CD14-positive monocyte (primary cell): Measurements from ENCODE around the gene IL6R. TPM values are rescaled to one million over a fixed set of nuclear protein-coding genes. Genes with fewer than 3 reads are reported as not detected.
"Not testable (repeated sequence)": the region's sequence is repeated elsewhere in the genome, so short reads cannot be mapped to it uniquely, and the experiment has no call there.

Source experiments
- DNase-seq, 3 donors: peaks; one replicate each; pipeline ENCODE4 v3.0.0-alpha.2; 2011 to 2022
- H2AFZ ChIP-seq: 2 replicates; pipeline ENCODE4 v1.6.0; 2012; ENCODE audit warnings: mild to moderate bottlenecking, low read depth, low read length, inconsistent platforms; ENCODE audit not compliant: insufficient read depth, poor library complexity, severe bottlenecking
- H3K27ac ChIP-seq, 2 donors: 1 replicate in 1 of 2; 2 replicates in 1 of 2; pipeline ENCODE4 v1.5.1; 2012 to 2013; ENCODE audit warnings: low read length in 2 of 2, control low read depth in 1 of 2, inconsistent platforms in 1 of 2, low read depth in 1 of 2, mild to moderate bottlenecking in 1 of 2
- H3K27me3 ChIP-seq, 2 donors: one replicate each; pipeline versions ENCODE4 v1.6.0 to v1.6.1; 2011 to 2013; ENCODE audit warnings: low read length in 2 of 2; ENCODE audit not compliant: control insufficient read depth in 2 of 2, insufficient read depth in 2 of 2
- H3K36me3 ChIP-seq, 2 donors: replicated peaks in 1 of 2; 1 replicate in 1 of 2; 2 replicates in 1 of 2; pipeline versions ENCODE4 v1.5.1 to v1.6.1; 2012 to 2013; ENCODE audit warnings: low read length in 2 of 2, control low read depth in 1 of 2, inconsistent platforms in 1 of 2, mild to moderate bottlenecking in 1 of 2; ENCODE audit not compliant: insufficient read depth in 2 of 2, control insufficient read depth in 1 of 2
- H3K4me1 ChIP-seq, 2 donors: 1 replicate in 1 of 2; 2 replicates in 1 of 2; pipeline versions ENCODE4 v1.5.1 to v1.6.1; 2012 to 2013; ENCODE audit warnings: low read length in 2 of 2, control low read depth in 1 of 2, inconsistent platforms in 1 of 2, mild to moderate bottlenecking in 1 of 2, moderate library complexity in 1 of 2; ENCODE audit not compliant: insufficient read depth in 2 of 2, control insufficient read depth in 1 of 2
- H3K4me2 ChIP-seq: replicated peaks from 2 replicates; pipeline ENCODE3; 2012; ENCODE audit warnings: low read length, moderate library complexity, mild to moderate bottlenecking; ENCODE audit not compliant: poor library complexity, severe bottlenecking; ENCODE audit errors: extremely low read depth
- H3K4me3 ChIP-seq, 3 experiments: fragments of 200-600 bp in 1 of 3; sonication (generic) in 1 of 3; replicated peaks in 1 of 3; 1 replicate in 2 of 3; 2 replicates in 1 of 3; pipeline ENCODE4 v1.5.1; 2011 to 2013; ENCODE audit warnings: low read length in 3 of 3, mild to moderate bottlenecking in 3 of 3, control low read depth in 2 of 3, low read depth in 2 of 3, inconsistent platforms in 1 of 3, moderate library complexity in 1 of 3
- H3K79me2 ChIP-seq: 2 replicates; pipeline ENCODE4 v1.6.0; 2012; ENCODE audit warnings: mild to moderate bottlenecking, control low read depth, inconsistent platforms, low read length, moderate library complexity; ENCODE audit not compliant: insufficient read depth
- H3K9ac ChIP-seq: 2 replicates; pipeline ENCODE4 v1.6.0; 2017; ENCODE audit warnings: low read length, mild to moderate bottlenecking; ENCODE audit not compliant: insufficient read depth, poor library complexity, severe bottlenecking
- H3K9me3 ChIP-seq, 2 donors: replicated peaks in 1 of 2; 1 replicate in 1 of 2; 2 replicates in 1 of 2; pipeline versions ENCODE4 v1.5.1 to v1.6.1; 2012 to 2013; ENCODE audit warnings: low read length in 2 of 2, control low read depth in 1 of 2; ENCODE audit not compliant: control insufficient read depth in 1 of 2, insufficient read depth in 1 of 2
- H4K20me1 ChIP-seq: 2 replicates; pipeline ENCODE4 v1.6.0; 2012; ENCODE audit warnings: mild to moderate bottlenecking, low read length, control low read depth, moderate library complexity; ENCODE audit not compliant: insufficient read depth
- H3K27ac Mint-ChIP-seq, 7 donors: one replicate each; pipeline ENCODE4 v1.8.0; 2020; ENCODE audit warnings: mild to moderate bottlenecking in 7 of 7, mixed read lengths in 7 of 7, moderate library complexity in 6 of 7, inconsistent platforms in 2 of 7
- H3K27me3 Mint-ChIP-seq, 3 donors: one replicate each; pipeline ENCODE4 v1.8.0; 2021 to 2022; ENCODE audit warnings: low read depth in 3 of 3, mild to moderate bottlenecking in 3 of 3, mixed read lengths in 3 of 3, moderate library complexity in 3 of 3, inconsistent platforms in 1 of 3
- H3K36me3 Mint-ChIP-seq, 2 donors: one replicate each; pipeline ENCODE4 v1.8.0; 2020; ENCODE audit warnings: mixed read lengths in 2 of 2, inconsistent platforms in 1 of 2, mild to moderate bottlenecking in 1 of 2
- H3K4me1 Mint-ChIP-seq: one replicate; pipeline ENCODE4 v1.8.0; 2020; ENCODE audit warnings: mild to moderate bottlenecking, mixed read lengths
- H3K4me3 Mint-ChIP-seq, 2 donors: one replicate each; pipeline ENCODE4 v1.8.0; 2020; ENCODE audit warnings: mild to moderate bottlenecking in 2 of 2, mixed read lengths in 2 of 2, moderate library complexity in 1 of 2
- H3K9me3 Mint-ChIP-seq, 7 donors: one replicate each; pipeline ENCODE4 v1.8.0; 2020 to 2022; ENCODE audit warnings: mixed read lengths in 7 of 7, mild to moderate bottlenecking in 6 of 7, moderate library complexity in 6 of 7, inconsistent platforms in 2 of 7
- WGBS: methylation state at CpG from one replicate; pipeline ENCODE4 v1.1.5; 2013; ENCODE audit warnings: missing lambda C conversion rate; ENCODE audit not compliant: insufficient coverage; 5-methylcytosine and 5-hydroxymethylcytosine counted together
- intact Hi-C, 2 donors: fragments of 100-400 bp; cut with micrococcal nuclease; formaldehyde crosslinking; loops; one replicate each; pipeline versions ENCODE4 v1.15.0 to v1.15.1; 2023
- polyA plus RNA-seq, 3 donors: library from polyadenylated mRNA; depleted of rRNA in 1 of 3; unstranded in 2 of 3; stranded (reverse) in 1 of 3; fragments of 300-500 nt in 2 of 3; fragments of >200 nt in 1 of 3; fragmentation: Illumina TruSeq in 2 of 3; gene quantifications; 1 replicate in 2 of 3; 2 replicates in 1 of 3; pipeline ENCODE4 v1.2.3, GENCODE V29; 2012 to 2021
- TF ChIP-seq, protein P1 (sequence below): fragments of 200-600 bp; IDR thresholded peaks from one replicate; pipeline ENCODE4 v1.8.0; 2022; ENCODE audit warnings: antibody characterized with exemption, mild to moderate bottlenecking

The IL6R gene
- polyA plus RNA-seq, 3 donors, result 56.4 to 81.7 (median 62.1) TPM

DNA sequence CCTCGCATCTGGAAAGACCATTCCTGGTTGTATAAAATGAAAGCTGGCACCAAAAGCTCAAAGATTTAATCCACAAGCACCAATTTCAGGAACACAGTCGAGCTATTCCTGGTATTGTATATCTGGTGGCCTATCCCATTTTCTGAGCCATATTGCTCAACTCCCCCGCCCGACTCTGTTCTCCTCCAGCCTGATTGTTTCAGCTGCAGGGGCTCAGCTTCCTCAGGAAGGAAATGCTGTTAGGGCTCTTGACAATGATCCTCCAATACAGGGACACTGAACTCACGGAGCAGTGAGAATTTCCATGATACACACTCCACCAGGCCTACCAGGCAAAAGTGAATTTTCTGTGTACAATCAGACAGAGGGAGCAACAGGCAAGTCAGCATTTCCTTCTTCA lies 80.0 kb downstream of the IL6R start:
- Histone ChIP-seq H3K79me2 (no peaks in the 10 kb centered on the region), H3K4me1 (peaks cover 39 to 52% of the 10 kb centered on the region in 2 donors), H3K27me3 (no peaks in the 10 kb centered on the region), H3K27ac (no peak overlapping the region), H3K4me3 (no peak overlapping the region), H3K4me2 (no peak overlapping the region), H2AFZ (no peak overlapping the region), H4K20me1 (no peaks in the 10 kb centered on the region), H3K9me3 (no peaks in the 10 kb centered on the region), H3K9ac (no peak overlapping the region), H3K36me3 (no peaks in the 10 kb centered on the region)
- Mint-ChIP-seq H3K27ac (peak overlapping the region in 4 of 7 donors; percentile 8 to 66 (median 39)), H3K4me1 (peaks cover 46% of the 10 kb centered on the region), H3K36me3 (peaks cover 0 to 2% of the 10 kb centered on the region in 2 donors), H3K27me3 (no peaks in the 10 kb centered on the region), H3K9me3 (peaks cover 0 to 2% (median 0%) of the 10 kb centered on the region in 7 donors), H3K4me3 (peak overlapping the region in 1 of 2 donors; percentile 56)
- DNase-seq, result no peak
- intact Hi-C loops, result loop anchor here in 1 of 2 donors (10.0 kb wide), 1 partner anchor 400 kb away; no protein-coding TSS in a partner anchor
- WGBS, result no CpG with 5 or more reads among the region's 5 CpGs
- TF ChIP-seq, protein P1, sequence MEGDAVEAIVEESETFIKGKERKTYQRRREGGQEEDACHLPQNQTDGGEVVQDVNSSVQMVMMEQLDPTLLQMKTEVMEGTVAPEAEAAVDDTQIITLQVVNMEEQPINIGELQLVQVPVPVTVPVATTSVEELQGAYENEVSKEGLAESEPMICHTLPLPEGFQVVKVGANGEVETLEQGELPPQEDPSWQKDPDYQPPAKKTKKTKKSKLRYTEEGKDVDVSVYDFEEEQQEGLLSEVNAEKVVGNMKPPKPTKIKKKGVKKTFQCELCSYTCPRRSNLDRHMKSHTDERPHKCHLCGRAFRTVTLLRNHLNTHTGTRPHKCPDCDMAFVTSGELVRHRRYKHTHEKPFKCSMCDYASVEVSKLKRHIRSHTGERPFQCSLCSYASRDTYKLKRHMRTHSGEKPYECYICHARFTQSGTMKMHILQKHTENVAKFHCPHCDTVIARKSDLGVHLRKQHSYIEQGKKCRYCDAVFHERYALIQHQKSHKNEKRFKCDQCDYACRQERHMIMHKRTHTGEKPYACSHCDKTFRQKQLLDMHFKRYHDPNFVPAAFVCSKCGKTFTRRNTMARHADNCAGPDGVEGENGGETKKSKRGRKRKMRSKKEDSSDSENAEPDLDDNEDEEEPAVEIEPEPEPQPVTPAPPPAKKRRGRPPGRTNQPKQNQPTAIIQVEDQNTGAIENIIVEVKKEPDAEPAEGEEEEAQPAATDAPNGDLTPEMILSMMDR, result no peak

DNA sequence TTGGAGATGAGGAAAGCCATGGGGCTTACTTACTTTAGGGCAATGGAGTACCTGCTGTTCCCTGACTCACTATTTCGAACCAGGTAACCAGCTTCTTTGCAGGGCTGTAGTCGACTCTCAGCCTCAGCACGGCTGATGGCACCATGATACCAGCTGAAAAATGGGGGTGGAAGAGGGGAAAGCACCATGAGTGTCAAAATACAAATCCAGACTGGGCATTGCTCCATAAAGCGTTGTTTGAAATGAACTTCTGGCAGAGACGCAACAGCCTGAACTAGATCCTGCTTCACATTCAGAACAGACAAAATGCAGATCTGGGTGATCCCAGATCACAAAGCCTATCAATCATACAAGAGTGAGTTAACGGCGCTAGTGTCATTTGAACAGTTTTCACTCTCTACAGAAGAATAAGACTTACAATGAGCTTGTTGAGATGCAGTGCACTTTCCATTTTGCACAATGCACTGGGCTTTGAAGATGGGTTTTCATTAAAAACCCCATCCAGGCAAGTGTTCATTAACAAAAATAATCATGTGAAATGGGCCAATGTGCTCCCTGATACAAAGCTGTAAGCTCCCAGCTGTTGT lies 80.9 kb downstream of the IL6R start:
- TF ChIP-seq, protein P1, result no peak
- Histone ChIP-seq H4K20me1 (no peaks in the 10 kb centered on the region), H3K27me3 (no peaks in the 10 kb centered on the region), H3K36me3 (no peaks in the 10 kb centered on the region), H3K4me1 (peaks cover 48 to 61% of the 10 kb centered on the region in 2 donors), H3K4me2 (no peak overlapping the region), H3K79me2 (no peaks in the 10 kb centered on the region), H3K9me3 (no peaks in the 10 kb centered on the region), H3K9ac (no peak overlapping the region), H3K27ac (no peak overlapping the region), H3K4me3 (no peak overlapping the region), H2AFZ (no peak overlapping the region)
- intact Hi-C loops, result loop anchor here in 1 of 2 donors (10.0 kb wide), 1 partner anchor 399 kb away; no protein-coding TSS in a partner anchor
- Mint-ChIP-seq H3K4me3 (no peak overlapping the region), H3K9me3 (peaks cover 0 to 2% (median 0%) of the 10 kb centered on the region in 7 donors), H3K27me3 (peaks cover 0 to 5% (median 0%) of the 10 kb centered on the region in 3 donors), H3K36me3 (peaks cover 0 to 2% of the 10 kb centered on the region in 2 donors), H3K27ac (peak overlapping the region in 1 of 7 donors; percentile 31), H3K4me1 (peaks cover 54% of the 10 kb centered on the region)
- no peak for DNase-seq
- WGBS, result 69% methylated on average over 2 of the region's 7 CpGs

DNA sequence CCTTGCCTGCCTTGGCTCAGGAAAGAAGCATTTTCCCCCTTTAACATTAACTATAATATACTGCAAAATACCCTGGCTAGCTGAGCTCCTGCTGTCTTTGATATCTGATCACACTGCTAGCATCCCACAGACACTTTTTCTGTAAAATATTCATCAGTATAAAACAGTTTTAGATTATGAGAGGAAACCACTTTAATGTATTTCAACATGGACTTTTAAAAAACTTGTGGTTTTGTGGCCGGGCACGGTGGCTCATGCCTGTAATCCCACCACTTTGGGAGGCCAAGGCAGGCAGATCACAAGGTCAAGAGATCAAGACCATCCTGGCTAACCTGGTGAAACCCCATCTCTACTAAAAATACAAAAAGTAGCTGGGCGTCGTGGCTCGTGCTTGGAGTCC lies 81.6 kb downstream of the IL6R start:
- H3K4me2 ChIP-seq, H3K27me3 ChIP-seq, H3K27me3 Mint-ChIP-seq, H3K9me3 ChIP-seq, H4K20me1 ChIP-seq, H2AFZ ChIP-seq, H3K4me3 ChIP-seq, H3K36me3 Mint-ChIP-seq, H3K4me3 Mint-ChIP-seq, H3K79me2 ChIP-seq, H3K27ac ChIP-seq, DNase-seq, H3K9me3 Mint-ChIP-seq, H3K36me3 ChIP-seq, H3K9ac ChIP-seq: not testable (repeated sequence)
- H3K4me1 ChIP-seq, result peaks cover 55 to 69% of the 10 kb centered on the region in 2 donors
- 10% methylated on average over 4 of the region's 5 CpGs for WGBS
- intact Hi-C loops, result loop anchor here in 1 of 2 donors (10.0 kb wide), 1 partner anchor 398 kb away; no protein-coding TSS in a partner anchor
- H3K4me1 Mint-ChIP-seq, result peaks cover 62% of the 10 kb centered on the region
- peak overlapping the region in 2 of 7 donors; percentile 41 to 73 for H3K27ac Mint-ChIP-seq
